HepG2 (cell line): ENCODE data around the gene LARP1. TPM values are rescaled to one million over a fixed set of nuclear protein-coding genes. Genes with fewer than 3 reads are reported as not detected.

Experiments used
- ATAC-seq: fragments of 200-7000 bp; cut with Tn5 transposase; 3 replicates; pipeline ENCODE4 v1.9.1; 2020; ENCODE audit warnings: mild to moderate bottlenecking, moderate library complexity
- BruUV-seq: library from RNA; stranded (reverse); fragments of 400-500 nt; replicated peaks from 2 replicates; lab custom pipeline; 2021; lab: Mats Ljungman, UMichigan
- CTCF ChIA-PET: fragments of 300-600 bp; formaldehyde crosslinking; extraction: SDS; loops from one replicate; lab custom pipeline; 2021; ENCODE audit warnings: low total read pairs, inconsistent platforms, low intra/inter-chr PET ratio; lab: Yijun Ruan, JAX
- POLR2A ChIA-PET: fragments of 350-600 bp; sonication (Branson Sonifier 250); formaldehyde crosslinking; loops from one replicate; lab custom pipeline; 2020; ENCODE audit warnings: antibody characterized with exemption, inconsistent platforms; lab: Yijun Ruan, JAX
- DNase-seq: peaks from one replicate; pipeline ENCODE4 v3.0.0-alpha.2; 2015; ENCODE audit warnings: low spot score
- FAIRE-seq: peaks from 3 replicates; lab custom pipeline; 2011; peaks lifted over from hg19 to GRCh38; lab: Jason Lieb, UNC
- H2AFZ ChIP-seq: one replicate; pipeline ENCODE4 v1.6.1; 2011; ENCODE audit warnings: low read length, inconsistent platforms
- H3K27ac ChIP-seq: fragments of 300-600 bp; 3 replicates; pipeline ENCODE4 v1.8.0; 2011; ENCODE audit warnings: mixed run types, mild to moderate bottlenecking, mixed read lengths, low read length, inconsistent platforms; ENCODE audit not compliant: insufficient read depth; ENCODE audit errors: extremely low read length
- H3K27me3 ChIP-seq, 2 experiments: fragments of 200-600 bp in 1 of 2; 2 replicates in 1 of 2; 3 replicates in 1 of 2; pipeline versions ENCODE4 v1.6.0 to v1.8.0; 2011; ENCODE audit warnings: low read length in 2 of 2, mild to moderate bottlenecking in 2 of 2, moderate library complexity in 2 of 2, inconsistent platforms in 1 of 2; ENCODE audit not compliant: insufficient read depth in 2 of 2, control insufficient read depth in 1 of 2
- H3K36me3 ChIP-seq, 2 experiments: fragments of 200-600 bp in 1 of 2; replicated peaks in 1 of 2; 2 replicates in 1 of 2; 3 replicates in 1 of 2; pipeline versions ENCODE4 v1.5.1 to v1.8.0; 2011; ENCODE audit warnings: low read length in 2 of 2, inconsistent platforms in 1 of 2; ENCODE audit not compliant: insufficient read depth in 2 of 2, control insufficient read depth in 1 of 2
- H3K4me1 ChIP-seq: 2 replicates; pipeline ENCODE4 v1.5.1; 2012; ENCODE audit warnings: low read length, inconsistent platforms; ENCODE audit not compliant: insufficient read depth
- H3K4me2 ChIP-seq: 2 replicates; pipeline ENCODE4 v1.6.0; 2011; ENCODE audit warnings: low read depth, low read length, inconsistent platforms
- H3K4me3 ChIP-seq, 3 experiments: fragments of 200-600 bp in 1 of 3; sonication (generic), shearing (Covaris generic) in 1 of 3; replicated peaks in 1 of 3; 2 replicates each; pipeline ENCODE4 v1.5.1; 2011 to 2016; ENCODE audit warnings: low read length in 3 of 3, inconsistent platforms in 2 of 3, low read depth in 2 of 3, mild to moderate bottlenecking in 2 of 3, control low read depth in 1 of 3, mixed read lengths in 1 of 3; ENCODE audit not compliant: insufficient read depth in 1 of 3
- H3K79me2 ChIP-seq: one replicate; pipeline ENCODE4 v1.6.1; 2011; ENCODE audit warnings: low read length, inconsistent platforms; ENCODE audit not compliant: insufficient read depth
- H3K9ac ChIP-seq: 2 replicates; pipeline ENCODE4 v1.6.0; 2011; ENCODE audit warnings: mild to moderate bottlenecking, low read depth, low read length, inconsistent platforms; ENCODE audit not compliant: insufficient read depth
- H3K9me3 ChIP-seq: 2 replicates; pipeline ENCODE4 v1.5.1; 2012; ENCODE audit warnings: mild to moderate bottlenecking, low read length
- H4K20me1 ChIP-seq: 2 replicates; pipeline ENCODE4 v1.6.0; 2011; ENCODE audit warnings: inconsistent platforms, mild to moderate bottlenecking, low read length, moderate library complexity; ENCODE audit not compliant: insufficient read depth
- ARNT2 ChIP-seq: sonication (generic); formaldehyde crosslinking; IDR thresholded peaks from 2 replicates; pipeline ENCODE4 v1.8.0; 2022; ENCODE audit warnings: mild to moderate bottlenecking, low read depth, missing genetic modification reagents, moderate library complexity
- CEBPG ChIP-seq: IDR thresholded peaks from 2 replicates; pipeline ENCODE4 v1.6.1; 2016
- FOXP1 ChIP-seq, 2 experiments: fragments of 450-650 bp in 1 of 2; IDR thresholded peaks; 2 replicates each; pipeline ENCODE4 v1.6.1; 2017 to 2018; ENCODE audit warnings: antibody characterized with exemption in 1 of 2
- GATAD2A ChIP-seq: IDR thresholded peaks from 2 replicates; pipeline ENCODE4 v1.6.1; 2016
- JUNB ChIP-seq: sonication (generic); formaldehyde crosslinking; IDR thresholded peaks from 2 replicates; pipeline ENCODE4 v1.8.0; 2022; ENCODE audit warnings: missing genetic modification reagents, mild to moderate bottlenecking, borderline replicate concordance
- MAFG ChIP-seq: sonication (generic); formaldehyde crosslinking; IDR thresholded peaks from 2 replicates; pipeline ENCODE4 v1.5.1; 2020; ENCODE audit warnings: mild to moderate bottlenecking, missing genetic modification reagents
- PATZ1 ChIP-seq: sonication (generic); formaldehyde crosslinking; IDR thresholded peaks from 2 replicates; pipeline ENCODE4 v1.4.0; 2020; ENCODE audit warnings: missing genetic modification reagents
- REL ChIP-seq: sonication (generic); formaldehyde crosslinking; conservative IDR thresholded peaks from 2 replicates; pipeline ENCODE4 v1.8.0; 2022; ENCODE audit warnings: mild to moderate bottlenecking, missing genetic modification reagents, moderate library complexity
- THAP9 ChIP-seq: sonication (generic); formaldehyde crosslinking; IDR thresholded peaks from 2 replicates; pipeline ENCODE4; 2020; ENCODE audit warnings: missing genetic modification reagents, mild to moderate bottlenecking, borderline replicate concordance
- ZMYM3 ChIP-seq: sonication (generic); formaldehyde crosslinking; IDR thresholded peaks from 2 replicates; pipeline ENCODE4 v1.5.1; 2020; ENCODE audit warnings: mild to moderate bottlenecking, missing genetic modification reagents
- ZNF224 ChIP-seq: sonication (generic); formaldehyde crosslinking; IDR thresholded peaks from 2 replicates; pipeline ENCODE4 v1.5.0; 2020; ENCODE audit warnings: mild to moderate bottlenecking, missing genetic modification reagents
- ZNF225 ChIP-seq: sonication (generic); formaldehyde crosslinking; IDR thresholded peaks from 2 replicates; pipeline ENCODE4 v1.4.0; 2020; ENCODE audit warnings: mild to moderate bottlenecking, missing genetic modification reagents
- ZNF260 ChIP-seq: sonication (generic); formaldehyde crosslinking; IDR thresholded peaks from 2 replicates; pipeline ENCODE4 v1.4.0; 2020; ENCODE audit warnings: missing genetic modification reagents, low read depth, mild to moderate bottlenecking, borderline replicate concordance
- ZNF580 ChIP-seq: IDR thresholded peaks from 2 replicates; pipeline ENCODE4 v1.6.1; 2016; ENCODE audit warnings: low read depth, borderline replicate concordance
- WGBS: methylation state at CpG from one replicate; pipeline ENCODE4 v1.1.6; 2017; ENCODE audit warnings: low lambda C conversion rate; 5-methylcytosine and 5-hydroxymethylcytosine counted together
- in situ Hi-C: cut with HindIII; loops from 2 replicates; pipeline ENCODE4 v1.10.0; 2017; ENCODE audit warnings: low pct_unique_long_range_greater_than_20kb; ENCODE audit not compliant: extremely low pct_ligation_motif_present
- intact Hi-C: fragments of 100-400 bp; cut with micrococcal nuclease; formaldehyde crosslinking; loops from one replicate; pipeline ENCODE4 v1.10.0; 2022; ENCODE audit not compliant: unreplicated experiment
- polyA plus RNA-seq, 8 experiments: library from polyadenylated mRNA; depleted of rRNA in 3 of 8; stranded (reverse) in 7 of 8; unstranded in 1 of 8; fragments of >200 nt; fragmentation: Illumina TruSeq in 4 of 8; extraction: Trizol in 4 of 8; gene quantifications; 2 replicates each; pipeline versions ENCODE4 v1.2.1 to v1.2.3, GENCODE V29; 2011 to 2016; ENCODE audit warnings: low read depth in 4 of 8, missing spikeins in 1 of 8, mixed read lengths in 1 of 8; ENCODE audit not compliant: insufficient read depth in 1 of 8
- total RNA-seq, 5 experiments: library from RNA; depleted of rRNA; stranded (reverse); fragments of >200 nt; fragmentation: Illumina TruSeq; extraction: Trizol; gene quantifications; 2 replicates each; pipeline ENCODE4 v1.2.3, GENCODE V29; 2016; ENCODE audit warnings: low read depth in 1 of 5
- TF ChIP-seq, protein P1 (sequence below): sonication (generic); formaldehyde crosslinking; IDR thresholded peaks from 2 replicates; pipeline ENCODE4 v1.4.0; 2020; ENCODE audit warnings: missing genetic modification reagents
- TF ChIP-seq, protein P2 (sequence below): sonication (generic); formaldehyde crosslinking; IDR thresholded peaks from 2 replicates; pipeline ENCODE4 v1.4.0; 2020; ENCODE audit warnings: mild to moderate bottlenecking, missing genetic modification reagents

Gene LARP1
- total and polyA plus RNA-seq, 2 of the 13 experiments (the other 11 are each of a cell fraction or from before 2014, with no cell fraction given), result 45.2 to 61.4 TPM

DNA sequence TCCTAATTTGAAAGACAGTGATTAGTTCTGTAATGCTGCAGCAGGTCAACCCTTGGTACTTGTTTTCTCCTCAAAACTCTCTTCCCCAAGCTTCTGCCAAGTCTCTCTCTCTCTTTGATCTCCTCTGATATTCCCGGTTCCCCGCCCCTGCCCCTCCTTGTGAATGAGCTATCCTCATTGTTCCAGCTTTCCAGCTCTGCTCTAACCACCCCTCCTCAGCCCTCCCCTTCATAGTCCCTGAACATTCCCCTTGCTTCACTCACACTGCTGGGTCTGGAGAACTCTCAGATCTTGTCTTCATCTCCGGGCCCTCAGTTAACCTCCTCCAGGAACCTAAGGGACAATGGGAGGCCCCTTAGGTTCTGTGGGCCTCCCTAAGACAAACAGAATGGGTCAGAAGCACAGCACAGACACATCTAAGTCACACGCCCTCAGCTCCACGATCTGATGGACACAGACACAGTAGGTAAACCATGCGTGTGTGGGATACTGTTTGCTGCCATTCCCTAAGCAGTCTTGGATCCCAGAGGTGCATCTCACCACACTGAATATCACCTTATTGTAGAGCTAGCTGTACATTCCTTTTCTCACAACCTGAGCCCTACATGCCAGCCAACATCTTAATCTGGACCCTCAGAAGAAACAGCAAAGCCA lies 17.4 kb upstream of the LARP1 start:
- Histone ChIP-seq H2AFZ (no peak overlapping the region), H3K4me1 (peaks cover 30% of the 10 kb centered on the region), H3K27ac (no peak overlapping the region), H3K36me3 (no peaks in the 10 kb centered on the region), H3K9me3 (no peaks in the 10 kb centered on the region), H3K4me3 (no peak overlapping the region), H4K20me1 (no peaks in the 10 kb centered on the region), H3K9ac (no peak overlapping the region), H3K4me2 (peak overlapping the region; percentile 28), H3K27me3 (no peaks in the 10 kb centered on the region), H3K79me2 (no peaks in the 10 kb centered on the region)
- FAIRE-seq, result no peak
- ATAC-seq, result peak; percentile 83
- intact Hi-C loops, result no loop called here
- POLR2A ChIA-PET, result interaction anchor here (0.9 to 1.1 kb wide), 3 partner anchors 9 to 106 kb away, joined by 3 to 4 read pairs (median 3); no protein-coding TSS in a partner anchor
- DNase-seq, result peak; percentile 62
- no TSS peak for BruUV-seq
- CTCF ChIA-PET, result no interaction called here
- in situ Hi-C loops, result no loop called here
- WGBS, result 27% methylated on average over 6 of the region's 6 CpGs
- TF ChIP-seq GATAD2A (no peak), ARNT2 (no peak), ZNF225 (no peak), ZNF224 (no peak), ZNF580 (no peak), FOXP1 (IDR thresholded peaks at IDR 0.05) (no peak), FOXP1 (CRISPR knock-in tag; IDR thresholded peaks at IDR 0.05) (no peak), THAP9 (CRISPR knock-in tag) (no peak), REL (CRISPR knock-in tag) (no peak), MAFG (no peak), ZNF260 (CRISPR knock-in tag) (no peak), ZMYM3 (CRISPR knock-in tag) (no peak), PATZ1 (CRISPR knock-in tag) (0 out of 2 replicates have a peak, but pooled peaks have one; percentile 19), CEBPG (CRISPR knock-in tag) (no peak), JUNB (CRISPR knock-in tag) (no peak)
- TF ChIP-seq, protein P1, sequence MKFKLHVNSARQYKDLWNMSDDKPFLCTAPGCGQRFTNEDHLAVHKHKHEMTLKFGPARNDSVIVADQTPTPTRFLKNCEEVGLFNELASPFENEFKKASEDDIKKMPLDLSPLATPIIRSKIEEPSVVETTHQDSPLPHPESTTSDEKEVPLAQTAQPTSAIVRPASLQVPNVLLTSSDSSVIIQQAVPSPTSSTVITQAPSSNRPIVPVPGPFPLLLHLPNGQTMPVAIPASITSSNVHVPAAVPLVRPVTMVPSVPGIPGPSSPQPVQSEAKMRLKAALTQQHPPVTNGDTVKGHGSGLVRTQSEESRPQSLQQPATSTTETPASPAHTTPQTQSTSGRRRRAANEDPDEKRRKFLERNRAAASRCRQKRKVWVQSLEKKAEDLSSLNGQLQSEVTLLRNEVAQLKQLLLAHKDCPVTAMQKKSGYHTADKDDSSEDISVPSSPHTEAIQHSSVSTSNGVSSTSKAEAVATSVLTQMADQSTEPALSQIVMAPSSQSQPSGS (CRISPR knock-in tag), result no peak
- TF ChIP-seq, protein P2, sequence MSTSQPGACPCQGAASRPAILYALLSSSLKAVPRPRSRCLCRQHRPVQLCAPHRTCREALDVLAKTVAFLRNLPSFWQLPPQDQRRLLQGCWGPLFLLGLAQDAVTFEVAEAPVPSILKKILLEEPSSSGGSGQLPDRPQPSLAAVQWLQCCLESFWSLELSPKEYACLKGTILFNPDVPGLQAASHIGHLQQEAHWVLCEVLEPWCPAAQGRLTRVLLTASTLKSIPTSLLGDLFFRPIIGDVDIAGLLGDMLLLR (CRISPR knock-in tag), result no peak
